B cell (primary cell): ENCODE data around the gene ARHGDIG. TPM values are rescaled to one million over a fixed set of nuclear protein-coding genes. Genes with fewer than 3 reads are reported as not detected.
"Not testable (repeated sequence)": the region's sequence is repeated elsewhere in the genome, so short reads cannot be mapped to it uniquely, and the experiment has no call there.

Experiments used
- ATAC-seq: fragments of 200-7000 bp; cut with Tn5 transposase; one replicate; pipeline ENCODE4 v1.10.0; 2021; ENCODE audit warnings: low read depth, mild to moderate bottlenecking, moderate number of reproducible peaks, moderate library complexity
- CTCF ChIA-PET: fragments of 350-600 bp; sonication (Branson Sonifier 250); formaldehyde crosslinking; loops from one replicate; lab custom pipeline; 2021; ENCODE audit warnings: antibody characterized with exemption, inconsistent platforms; lab: Charles Lee
- POLR2A ChIA-PET: fragments of 350-600 bp; sonication (Branson Sonifier 250); formaldehyde crosslinking; loops from one replicate; lab custom pipeline; 2021; ENCODE audit warnings: antibody characterized with exemption; lab: Charles Lee
- DNase-seq: peaks from one replicate; pipeline ENCODE4 v3.0.0; 2013
- H2AFZ ChIP-seq: 2 replicates; pipeline ENCODE4 v1.6.1; 2012; ENCODE audit warnings: mild to moderate bottlenecking, low read depth, low read length; ENCODE audit not compliant: insufficient read depth, poor library complexity, severe bottlenecking
- H3K27ac ChIP-seq, 2 donors: 1 replicate in 1 of 2; 2 replicates in 1 of 2; pipeline ENCODE4 v1.5.1; 2012 to 2013; ENCODE audit warnings: low read length in 2 of 2, mild to moderate bottlenecking in 2 of 2, moderate library complexity in 1 of 2
- H3K27me3 ChIP-seq, 4 experiments: fragments of 200-600 bp in 1 of 4; sonication (generic) in 1 of 4; replicated peaks in 1 of 4; 1 replicate in 2 of 4; 2 replicates in 2 of 4; pipeline versions ENCODE4 v1.6.1 to v1.7.0; 2013 to 2016; ENCODE audit warnings: low read length in 3 of 4, mild to moderate bottlenecking in 2 of 4, mixed read lengths in 1 of 4, moderate library complexity in 1 of 4; ENCODE audit not compliant: insufficient read depth in 4 of 4, control insufficient read depth in 3 of 4; ENCODE audit errors: control extremely low read depth in 1 of 4
- H3K36me3 ChIP-seq, 2 experiments: replicated peaks in 1 of 2; 1 replicate in 1 of 2; 2 replicates in 1 of 2; pipeline versions ENCODE4 v1.6.1 to v1.7.1; 2013; ENCODE audit warnings: low read length in 1 of 2; ENCODE audit not compliant: insufficient read depth in 2 of 2, control insufficient read depth in 1 of 2; ENCODE audit errors: control extremely low read depth in 1 of 2, extremely low read depth in 1 of 2
- H3K4me1 ChIP-seq, 2 donors: fragments of 200-600 bp in 1 of 2; sonication (generic) in 1 of 2; 1 replicate in 1 of 2; 2 replicates in 1 of 2; pipeline versions ENCODE4 v1.5.1 to v1.6.1; 2013 to 2017; ENCODE audit warnings: low read length in 2 of 2; ENCODE audit not compliant: control insufficient read depth in 2 of 2, insufficient read depth in 2 of 2
- H3K4me2 ChIP-seq: replicated peaks from 2 replicates; pipeline ENCODE3; 2012; ENCODE audit warnings: mild to moderate bottlenecking, low read depth, low read length; ENCODE audit not compliant: poor library complexity, severe bottlenecking
- H3K4me3 ChIP-seq, 5 experiments: fragments of 200-600 bp in 1 of 5; sonication (generic) in 1 of 5; 1 replicate in 3 of 5; 2 replicates in 2 of 5; pipeline versions ENCODE4 v1.5.1 to v1.7.0; 2011 to 2016; ENCODE audit warnings: low read length in 4 of 5, mild to moderate bottlenecking in 4 of 5, low read depth in 2 of 5, control low read depth in 1 of 5, moderate library complexity in 1 of 5; ENCODE audit not compliant: insufficient read depth in 1 of 5; ENCODE audit errors: control extremely low read depth in 1 of 5, extremely low read depth in 1 of 5
- H3K79me2 ChIP-seq: fragments of 200-600 bp; sonication (generic); one replicate; pipeline ENCODE4 v1.6.0; 2016; ENCODE audit warnings: low read length; ENCODE audit not compliant: control insufficient read depth, insufficient read depth
- H3K9ac ChIP-seq: fragments of 200-600 bp; sonication (generic); 2 replicates; pipeline ENCODE4 v1.6.1; 2017; ENCODE audit warnings: mild to moderate bottlenecking, low read length, moderate library complexity
- H3K9me3 ChIP-seq, 3 donors: one replicate each; pipeline versions ENCODE4 v1.6.1 to v1.7.1; 2013; ENCODE audit warnings: low read length in 2 of 3; ENCODE audit not compliant: control insufficient read depth in 2 of 3, insufficient read depth in 1 of 3; ENCODE audit errors: control extremely low read depth in 1 of 3
- H4K20me1 ChIP-seq: 2 replicates; pipeline ENCODE4 v1.6.0; 2012; ENCODE audit warnings: mild to moderate bottlenecking, low read length; ENCODE audit not compliant: insufficient read depth, control insufficient read depth, poor library complexity, severe bottlenecking
- H3K27ac Mint-ChIP-seq: one replicate; pipeline ENCODE4 v1.8.0; 2021; ENCODE audit warnings: mixed read lengths
- H3K27me3 Mint-ChIP-seq: one replicate; pipeline ENCODE4 v1.8.0; 2021; ENCODE audit warnings: mixed read lengths
- H3K4me1 Mint-ChIP-seq: one replicate; pipeline ENCODE4 v1.8.0; 2021; ENCODE audit warnings: mixed read lengths
- H3K4me3 Mint-ChIP-seq: one replicate; pipeline ENCODE4 v1.8.0; 2021; ENCODE audit warnings: mixed read lengths
- H3K9me3 Mint-ChIP-seq: one replicate; pipeline ENCODE4 v1.8.0; 2022; ENCODE audit warnings: mixed read lengths; ENCODE audit not compliant: insufficient read depth
- CTCF ChIP-seq: fragments of 200-600 bp; IDR thresholded peaks from one replicate; pipeline ENCODE4 v1.8.0; 2022; ENCODE audit warnings: antibody characterized with exemption, mild to moderate bottlenecking
- EZH2 ChIP-seq: IDR thresholded peaks from 2 replicates; pipeline ENCODE4 v1.6.1; 2012; ENCODE audit warnings: borderline replicate concordance, low read depth, mild to moderate bottlenecking, moderate library complexity, low read length; ENCODE audit not compliant: insufficient read depth, poor library complexity, severe bottlenecking
- WGBS: methylation state at CpG from one replicate; pipeline ENCODE4 v1.1.5; 2013; ENCODE audit warnings: missing lambda C conversion rate; ENCODE audit not compliant: insufficient coverage; 5-methylcytosine and 5-hydroxymethylcytosine counted together
- intact Hi-C: fragments of 100-400 bp; cut with micrococcal nuclease; formaldehyde crosslinking; loops from one replicate; pipeline ENCODE4 v1.10.0; 2022
- polyA plus RNA-seq: library from polyadenylated mRNA; depleted of rRNA; stranded (reverse); fragments of >200 nt; gene quantifications from 2 replicates; pipeline ENCODE4 v1.2.3, GENCODE V29; 2012
- total RNA-seq, 2 donors: library from RNA; stranded (reverse); fragments of 120-200 nt in 1 of 2; gene quantifications; 1 replicate in 1 of 2; 2 replicates in 1 of 2; pipeline versions ENCODE4 v1.2.3 to v1.2.4, GENCODE V29; 2013 to 2022

Gene ARHGDIG
- total and polyA plus RNA-seq, 2 donors (not counting 1 experiment from before 2014, with no cell fraction given), result 0.64 TPM; not detected in 1

DNA sequence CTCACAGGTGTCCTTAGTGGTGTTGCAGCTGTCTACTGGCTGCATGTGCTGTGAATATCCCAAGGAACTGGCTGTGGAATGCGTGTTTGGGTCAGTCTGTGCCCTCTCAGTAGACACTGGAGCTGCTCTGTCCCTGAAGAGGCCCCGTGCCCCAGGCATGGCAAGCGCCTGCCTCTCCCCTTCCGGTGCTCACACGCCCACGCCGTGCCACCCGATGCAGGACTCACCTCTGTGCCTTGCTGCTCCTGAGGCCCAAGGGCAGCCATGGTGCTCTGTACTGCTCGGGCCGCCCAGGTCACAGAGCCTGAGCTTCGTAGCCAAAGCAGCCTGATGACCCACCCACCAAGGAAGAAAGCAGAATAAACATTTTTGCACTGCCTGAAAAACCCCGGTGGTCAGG, 14.7 kb upstream of the ARHGDIG start:
- Histone ChIP-seq H4K20me1 (no peaks in the 10 kb centered on the region), H3K9ac (no peak overlapping the region), H3K9me3 (no peaks in the 10 kb centered on the region), H3K4me3 (no peak overlapping the region), H3K4me1 (no peaks in the 10 kb centered on the region), H3K79me2 (no peaks in the 10 kb centered on the region), H3K36me3 (peaks cover 0 to 19% of the 10 kb centered on the region in 2 experiments), H3K27ac (no peak overlapping the region), H3K4me2 (no peak overlapping the region), H2AFZ (no peak overlapping the region), H3K27me3 (no peaks in the 10 kb centered on the region)
- CTCF ChIA-PET, result no interaction called here
- H3K27me3 Mint-ChIP-seq, result no peaks in the 10 kb centered on the region
- no peak for TF ChIP-seq EZH2
- TF ChIP-seq CTCF, result no peak
- H3K4me3 Mint-ChIP-seq, result no peak overlapping the region
- DNase-seq (no peak), ATAC-seq (no peak)
- peak overlapping the region; percentile 26 for H3K27ac Mint-ChIP-seq
- intact Hi-C loops, result no loop called here
- POLR2A ChIA-PET, result no interaction called here
- 88% methylated on average over 12 of the region's 12 CpGs for WGBS
- no peaks in the 10 kb centered on the region for H3K4me1 Mint-ChIP-seq
- H3K9me3 Mint-ChIP-seq, result no peaks in the 10 kb centered on the region

GRCh38 chr16:266258-267164, 13.9 kb upstream of the ARHGDIG start:
- Mint-ChIP-seq H3K27ac (no peak overlapping the region), H3K4me3 (no peak overlapping the region), H3K4me1 (no peaks in the 10 kb centered on the region), H3K9me3 (no peaks in the 10 kb centered on the region), H3K27me3 (no peaks in the 10 kb centered on the region)
- H3K4me2 ChIP-seq, result no peak overlapping the region
- no peak overlapping the region for H2AFZ ChIP-seq
- no peak overlapping the region for H3K4me3 ChIP-seq
- no peak for TF ChIP-seq EZH2
- no peak for TF ChIP-seq CTCF
- H3K79me2 ChIP-seq, result no peaks in the 10 kb centered on the region
- peaks cover 0 to 11% of the 10 kb centered on the region in 2 experiments for H3K36me3 ChIP-seq
- no peak for DNase-seq
- ATAC-seq, result no peak
- H3K27ac ChIP-seq, result no peak overlapping the region
- no peaks in the 10 kb centered on the region for H4K20me1 ChIP-seq
- H3K9ac ChIP-seq, result no peak overlapping the region
- no peaks in the 10 kb centered on the region for H3K4me1 ChIP-seq
- no peaks in the 10 kb centered on the region for H3K9me3 ChIP-seq
- no peaks in the 10 kb centered on the region for H3K27me3 ChIP-seq
- intact Hi-C loops, result no loop called here
- POLR2A ChIA-PET, result no interaction called here
- WGBS, result 85% methylated on average over 24 of the region's 25 CpGs
- CTCF ChIA-PET, result no interaction called here

DNA sequence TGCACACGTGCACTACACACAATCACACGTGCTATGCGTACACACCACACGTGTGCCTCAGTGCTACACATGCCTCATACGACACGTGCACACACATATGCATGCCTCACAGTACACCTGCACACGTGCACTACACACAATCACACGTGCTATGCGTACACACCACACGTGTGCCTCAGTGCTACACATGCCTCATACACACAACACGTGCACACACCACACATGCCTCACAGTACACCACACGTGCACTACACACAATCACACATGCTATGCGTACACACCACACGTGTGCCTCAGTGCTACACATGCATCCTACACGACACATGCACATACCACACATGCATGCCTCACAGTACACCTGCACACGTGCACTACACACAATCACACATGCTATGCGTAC, 12.8 kb upstream of the ARHGDIG start:
- ATAC-seq, H3K9me3 Mint-ChIP-seq, H2AFZ ChIP-seq, H3K4me2 ChIP-seq, CTCF ChIA-PET, H3K79me2 ChIP-seq, intact Hi-C loops, H3K27me3 ChIP-seq, H3K27me3 Mint-ChIP-seq, DNase-seq, H3K27ac ChIP-seq, H3K36me3 ChIP-seq, H3K9me3 ChIP-seq, H3K4me3 Mint-ChIP-seq, H3K9ac ChIP-seq, H4K20me1 ChIP-seq, H3K27ac Mint-ChIP-seq, H3K4me3 ChIP-seq, H3K4me1 ChIP-seq, POLR2A ChIA-PET, H3K4me1 Mint-ChIP-seq: not testable (repeated sequence)
- 97% methylated on average over 17 of the region's 17 CpGs for WGBS
